Measurements from ENCODE around the gene SLC8A1.
A peak's percentile ranks its signal among the peaks of the same experiment; 100 is the strongest.

SLC8A1 gene

DNA sequence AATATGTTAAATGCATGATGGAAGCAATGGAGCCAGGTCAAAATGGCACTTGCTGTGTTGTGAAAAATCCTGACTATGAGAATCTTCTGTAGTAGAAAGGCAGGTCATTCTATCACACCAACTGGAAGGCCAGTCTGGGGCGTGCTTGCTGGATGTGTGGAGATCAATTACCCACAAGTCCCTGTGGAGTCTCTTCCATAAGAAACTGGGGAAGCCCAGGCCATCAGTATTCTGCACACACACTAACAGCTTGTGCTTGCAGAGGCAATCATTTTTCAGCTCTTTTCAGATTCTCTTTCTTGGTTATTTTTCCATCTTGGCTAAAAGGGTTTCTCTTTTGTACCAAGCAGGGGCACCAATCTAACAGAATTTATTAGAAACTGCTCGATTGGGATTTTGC, 190.8 kb downstream of the SLC8A1 start:
- no peak for DNase-seq

DNA sequence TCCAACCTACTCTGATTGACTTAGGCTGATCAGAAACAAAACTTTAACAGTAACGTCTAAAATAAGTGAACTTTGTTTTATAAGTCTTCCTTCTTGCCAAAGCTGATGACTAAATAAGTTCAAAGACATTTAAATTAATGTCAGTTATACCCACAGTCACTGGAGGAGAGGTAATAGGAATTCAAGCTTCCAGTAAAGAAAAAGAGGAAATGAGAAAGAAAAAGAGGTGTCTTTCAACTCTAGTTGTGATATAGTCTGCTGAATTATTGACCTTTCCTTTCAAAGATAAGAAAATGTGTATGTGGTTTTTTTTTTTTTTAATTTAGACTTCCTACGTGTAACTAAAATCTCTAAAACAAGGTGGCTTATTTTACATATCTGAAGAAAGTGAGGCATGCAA, 191.5 kb downstream of the SLC8A1 start:
- no peak for DNase-seq

DNA sequence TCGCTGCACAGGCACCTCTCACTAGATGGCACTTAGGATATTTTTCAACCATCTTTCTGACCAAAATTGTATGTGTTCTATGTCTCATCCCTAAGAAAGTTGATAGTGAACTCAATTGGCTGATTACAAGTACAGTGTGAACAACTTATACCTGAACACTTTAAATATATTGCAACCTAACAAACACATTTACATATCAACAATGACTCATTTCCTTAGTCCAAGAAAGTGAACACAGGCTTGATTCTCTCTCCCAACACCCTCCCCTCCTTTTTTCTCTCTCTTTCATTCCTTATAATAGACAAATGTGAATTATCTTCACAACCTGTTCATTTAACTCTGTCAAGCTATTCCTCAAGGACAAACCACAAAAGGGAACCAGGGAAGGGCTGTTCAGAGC, 192.0 kb downstream of the SLC8A1 start:
- DNase-seq = no peak

DNA sequence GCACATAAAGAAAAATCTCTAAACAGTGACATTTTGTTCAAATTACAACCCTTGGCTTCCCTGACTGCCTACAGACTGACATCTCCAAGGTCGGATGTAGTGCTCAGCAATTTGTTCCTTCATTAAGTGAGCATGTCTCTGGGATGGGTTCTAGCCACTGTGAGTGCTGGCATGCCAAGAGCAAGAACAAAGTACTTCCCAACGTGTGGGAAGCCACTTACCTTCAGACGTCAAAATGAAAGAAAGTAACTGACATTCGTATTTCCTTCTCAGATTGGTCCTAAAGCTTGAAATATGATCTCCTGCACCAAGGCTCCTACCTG, 193.8 kb downstream of the SLC8A1 start:
- no peak for DNase-seq

DNA sequence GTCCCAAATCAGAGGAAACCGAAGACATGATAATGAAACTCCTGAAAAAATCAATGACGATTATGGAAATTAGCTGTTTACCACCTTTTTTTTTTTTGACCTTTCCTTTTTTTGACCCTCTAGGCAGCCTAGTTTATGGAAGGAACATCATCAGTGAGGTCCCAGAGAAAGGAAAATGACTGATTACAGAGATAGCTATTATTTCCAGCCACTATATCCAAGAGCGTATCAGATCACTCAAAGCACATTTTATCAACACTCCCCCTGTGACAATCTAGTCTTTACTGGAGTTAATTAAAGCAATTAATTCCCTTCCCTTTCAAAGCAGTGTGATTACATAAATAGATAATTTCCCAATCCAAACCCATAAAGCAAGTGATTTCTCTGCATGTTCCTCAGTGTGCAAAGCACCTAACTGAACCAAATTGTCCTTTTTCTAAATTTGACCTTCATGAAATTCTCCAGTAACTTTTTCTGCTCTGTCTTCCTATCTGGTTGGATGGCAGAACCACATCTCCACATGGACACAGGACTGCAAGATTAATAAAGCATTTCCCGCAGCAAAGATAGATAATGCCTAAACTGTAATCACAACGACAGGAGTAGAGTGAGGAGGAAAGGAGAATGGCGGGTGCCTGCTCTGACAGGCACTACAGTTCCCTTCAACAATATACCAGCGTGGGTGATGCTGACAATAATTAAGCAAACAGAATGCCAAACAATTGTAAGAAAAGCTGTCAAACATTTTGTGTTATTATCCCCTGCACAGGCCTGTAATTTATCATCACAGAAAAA, 194.4 kb downstream of the SLC8A1 start:
- DNase-seq = no peak

DNA sequence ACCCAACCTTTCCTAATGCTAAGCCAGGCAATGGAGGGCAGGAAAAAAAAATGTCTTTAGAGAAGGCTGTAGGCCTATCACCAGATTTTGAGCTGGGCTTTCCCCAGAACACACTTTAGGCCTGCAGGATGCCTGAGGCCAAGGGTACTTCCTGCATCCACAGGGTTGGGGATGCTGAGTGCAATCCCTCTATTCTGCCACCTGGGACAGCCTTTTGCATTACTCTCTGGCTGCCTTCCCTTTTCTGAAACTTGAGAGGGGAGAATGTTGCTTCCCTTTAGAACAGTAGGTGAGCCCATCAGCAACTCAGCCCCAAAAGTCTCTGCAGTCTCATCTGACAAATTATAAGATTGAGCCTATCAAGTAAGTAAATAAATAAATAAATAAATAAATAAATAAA, 195.2 kb downstream of the SLC8A1 start:
- no peak for DNase-seq

DNA sequence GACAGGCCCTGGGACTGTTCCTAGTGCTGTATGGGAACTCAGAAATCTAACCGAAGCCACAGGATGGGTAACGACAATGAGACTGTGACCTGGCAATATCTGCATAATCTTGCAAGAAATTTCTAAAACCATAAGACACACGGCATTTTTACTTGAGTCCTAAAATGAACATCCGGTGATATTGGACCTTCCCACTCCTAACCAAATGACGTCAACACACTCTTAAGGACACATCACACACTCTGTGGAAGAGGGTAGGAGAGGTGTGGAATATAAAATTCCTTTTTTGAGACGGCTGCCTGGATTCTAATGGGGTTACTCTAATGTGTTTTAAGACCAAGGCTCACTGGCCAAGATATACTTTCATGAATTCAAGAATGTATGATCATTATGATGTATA, 195.9 kb downstream of the SLC8A1 start:
- no peak for DNase-seq

DNA sequence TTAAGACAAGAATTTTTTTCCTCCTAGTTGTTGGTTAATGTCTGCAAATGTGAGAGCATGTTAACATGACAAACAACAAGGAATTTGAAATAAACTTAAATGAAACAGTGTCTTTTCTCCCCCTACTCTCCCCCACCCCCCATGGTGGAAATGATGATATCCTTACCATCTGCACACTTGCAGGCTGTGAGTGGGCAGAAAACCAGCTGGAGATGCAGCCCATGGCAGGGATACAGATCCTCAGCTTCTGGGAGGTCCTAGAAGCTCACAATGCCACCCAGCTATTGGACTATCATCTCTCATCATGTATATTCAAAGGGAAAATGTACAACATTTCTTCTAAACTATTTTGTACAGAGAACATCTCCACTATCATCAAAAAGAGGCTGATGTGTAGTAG, 196.8 kb downstream of the SLC8A1 start:
- no peak for DNase-seq

DNA sequence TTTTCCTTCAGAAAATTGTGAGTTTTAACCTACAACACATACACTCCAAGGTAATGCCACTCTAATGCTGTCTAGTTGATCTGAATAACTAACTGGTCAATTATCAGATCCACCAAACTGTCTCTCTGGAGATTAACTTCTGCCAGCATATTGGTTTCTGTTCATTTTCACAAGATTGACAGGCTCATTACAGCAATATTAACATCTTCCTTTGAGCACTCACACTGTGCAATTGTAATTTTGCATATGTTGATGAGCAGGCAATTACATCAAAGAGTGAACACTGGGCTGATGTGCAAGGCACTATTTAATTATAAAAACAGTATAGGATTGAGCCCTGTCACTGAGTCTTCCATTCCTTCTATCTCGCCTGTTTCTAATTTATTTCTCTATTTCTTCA, 197.3 kb downstream of the SLC8A1 start:
- no peak for DNase-seq

DNA sequence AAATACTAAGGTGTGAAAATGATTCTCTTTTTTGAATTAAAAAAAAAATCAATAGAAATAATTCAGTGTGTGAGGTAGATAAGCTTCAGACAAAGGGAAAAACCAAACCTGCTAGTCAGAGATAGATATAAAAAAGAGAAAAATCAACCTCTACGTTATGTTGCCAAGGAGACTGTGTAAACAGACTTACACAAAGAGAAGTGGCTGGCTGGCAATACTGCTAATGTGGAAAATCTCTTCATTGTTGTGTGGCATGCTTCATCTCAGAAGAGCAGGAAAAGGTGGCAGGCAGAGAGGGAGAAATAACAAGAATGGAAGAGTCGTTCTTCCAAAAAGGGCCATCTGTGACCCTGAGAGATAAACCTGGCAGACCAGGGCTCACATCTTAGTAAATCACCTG, 200.8 kb downstream of the SLC8A1 start:
- peak; percentile 4 for DNase-seq

DNA sequence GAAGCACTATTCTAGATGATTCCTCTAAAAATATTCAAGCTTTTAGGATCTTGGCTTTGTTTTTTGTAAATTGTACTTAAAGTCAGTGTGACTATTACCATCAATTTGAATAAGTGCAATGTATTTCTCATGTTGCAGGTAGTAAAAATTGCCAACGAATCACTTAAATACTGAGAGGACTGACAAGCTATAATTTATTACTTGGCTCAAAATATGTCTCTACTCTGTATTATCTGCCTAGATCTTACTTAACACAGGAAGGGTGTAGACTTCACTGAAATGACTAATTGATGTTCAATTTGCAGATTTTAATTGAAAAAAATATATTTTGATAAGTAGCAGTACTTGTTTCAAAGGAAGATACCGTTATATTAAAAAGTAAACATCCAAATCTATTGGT, 202.3 kb downstream of the SLC8A1 start:
- no peak for DNase-seq

DNA sequence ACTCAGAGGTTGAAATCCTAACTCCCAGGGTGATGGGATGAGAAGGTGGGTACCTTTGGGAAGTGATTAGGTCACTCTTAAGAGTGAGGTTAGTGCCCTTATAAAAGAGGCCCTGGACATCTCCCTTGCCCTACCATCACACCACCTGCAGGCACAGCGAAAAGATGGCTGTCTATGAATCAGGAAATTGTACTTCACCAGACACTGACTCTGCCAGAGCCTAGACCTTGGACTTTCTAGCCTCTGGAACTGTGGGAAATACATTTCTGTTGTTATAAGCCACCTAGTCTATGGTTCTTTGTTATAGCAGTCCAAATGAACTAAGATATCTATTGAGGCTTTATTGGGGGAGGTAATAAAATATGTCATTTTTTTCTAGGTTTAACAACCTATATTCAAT, 203.6 kb downstream of the SLC8A1 start:
- no peak for DNase-seq

DNA sequence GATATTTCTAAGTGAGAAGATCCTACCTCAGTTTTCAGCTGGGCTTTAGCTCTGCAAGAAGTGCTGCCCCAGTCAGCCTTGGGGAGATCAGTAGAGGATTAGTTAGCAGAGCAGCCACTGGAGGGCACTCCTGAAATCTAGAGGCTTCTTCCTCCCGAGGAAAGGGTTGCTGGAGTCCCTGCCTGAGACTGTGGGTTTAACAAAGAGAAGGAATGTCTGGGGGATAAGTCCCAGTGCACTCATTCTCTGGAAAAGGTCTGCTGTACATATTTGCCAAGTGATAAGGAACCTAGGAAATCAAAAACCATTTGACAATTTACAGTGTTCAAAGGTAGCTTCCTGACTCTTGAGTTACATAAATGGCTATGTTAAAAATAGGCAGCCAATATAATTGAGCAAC, 207.2 kb downstream of the SLC8A1 start:
- DNase-seq = peak; percentile 37

DNA sequence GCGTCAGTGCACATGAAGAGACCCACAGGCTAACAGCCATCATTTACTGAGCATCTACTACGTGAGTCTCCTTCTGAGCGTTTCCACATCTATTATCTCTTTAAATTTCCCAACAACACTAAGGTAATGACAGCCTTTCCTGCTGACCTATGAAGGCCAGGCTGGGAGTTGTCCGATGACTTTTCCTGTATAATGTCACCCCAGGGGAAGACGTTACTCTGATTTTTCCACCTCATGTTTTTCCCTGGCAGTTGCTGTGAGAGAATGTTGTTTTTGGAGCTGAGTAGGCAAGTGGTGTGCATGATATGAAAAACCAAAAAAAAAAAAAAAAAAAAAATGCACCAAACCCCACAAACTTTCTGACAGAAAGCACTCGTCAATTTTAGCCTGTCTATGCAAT, 207.6 kb downstream of the SLC8A1 start:
- DNase-seq = no peak

DNA sequence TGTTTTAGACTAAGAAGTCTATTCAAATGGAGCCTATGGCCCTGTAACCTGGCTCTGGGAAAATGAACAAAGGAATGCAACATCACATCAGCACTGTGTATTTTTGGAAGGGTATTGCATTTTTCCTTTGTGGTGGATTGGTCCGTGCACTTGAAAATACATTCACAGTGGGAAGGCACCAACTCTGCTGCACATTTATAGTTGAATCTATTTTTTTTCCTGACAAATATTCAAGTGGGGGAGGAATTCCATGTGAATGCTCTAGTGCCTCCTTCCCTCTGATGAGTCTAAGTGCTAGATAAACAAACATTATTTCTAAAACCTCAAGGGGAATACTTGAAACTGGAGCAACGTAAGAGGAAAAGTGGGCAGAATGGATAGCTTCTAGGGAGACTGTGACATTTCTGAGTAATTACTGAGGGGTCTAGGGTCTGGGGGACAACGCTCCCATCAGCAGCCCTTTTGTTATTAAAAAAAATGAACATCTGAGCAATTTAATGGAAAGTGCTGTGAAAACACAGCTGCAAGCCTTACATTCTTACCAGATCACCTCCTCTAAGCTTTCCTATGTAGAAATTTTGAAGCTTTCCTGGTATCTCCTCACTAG, 208.2 kb downstream of the SLC8A1 start:
- no peak for DNase-seq

DNA sequence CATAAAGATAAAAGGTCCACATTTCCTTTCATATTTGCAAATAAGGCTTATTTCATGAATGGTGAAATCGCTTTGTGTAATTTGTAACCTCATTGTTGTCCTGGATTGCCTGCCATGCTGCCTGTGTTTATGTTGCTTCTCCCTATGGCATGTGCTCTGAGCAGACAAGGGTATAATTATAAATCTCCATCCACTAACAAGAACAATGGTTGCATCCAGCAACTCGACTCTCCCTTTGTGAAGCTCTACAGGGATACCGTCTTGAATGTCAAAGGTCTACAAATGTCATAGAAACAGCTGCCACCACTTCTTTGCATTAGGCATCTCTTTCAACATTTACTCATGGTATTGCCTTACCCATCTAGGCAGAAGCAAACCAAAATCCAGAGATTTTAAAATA, 209.6 kb downstream of the SLC8A1 start:
- no peak for DNase-seq

DNA sequence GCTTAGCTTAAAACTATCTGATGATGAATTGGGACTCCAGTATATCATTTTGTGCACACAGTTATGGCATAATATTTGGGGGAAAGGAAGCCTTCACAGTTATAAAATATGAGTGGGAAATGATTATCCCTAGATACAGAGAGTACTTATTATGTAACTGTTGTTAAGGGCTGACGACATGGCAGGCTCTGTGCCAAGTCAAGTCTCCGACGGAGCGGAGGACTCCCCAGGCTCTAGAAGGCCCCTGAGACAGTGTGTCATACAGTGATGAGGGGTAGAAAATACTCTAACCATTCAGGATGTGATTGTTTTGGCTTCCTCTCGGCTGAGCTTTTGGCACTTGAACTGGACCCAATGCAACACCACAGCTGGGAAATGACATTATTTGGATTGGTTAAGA, 211.8 kb downstream of the SLC8A1 start:
- peak; percentile 82 for DNase-seq

DNA sequence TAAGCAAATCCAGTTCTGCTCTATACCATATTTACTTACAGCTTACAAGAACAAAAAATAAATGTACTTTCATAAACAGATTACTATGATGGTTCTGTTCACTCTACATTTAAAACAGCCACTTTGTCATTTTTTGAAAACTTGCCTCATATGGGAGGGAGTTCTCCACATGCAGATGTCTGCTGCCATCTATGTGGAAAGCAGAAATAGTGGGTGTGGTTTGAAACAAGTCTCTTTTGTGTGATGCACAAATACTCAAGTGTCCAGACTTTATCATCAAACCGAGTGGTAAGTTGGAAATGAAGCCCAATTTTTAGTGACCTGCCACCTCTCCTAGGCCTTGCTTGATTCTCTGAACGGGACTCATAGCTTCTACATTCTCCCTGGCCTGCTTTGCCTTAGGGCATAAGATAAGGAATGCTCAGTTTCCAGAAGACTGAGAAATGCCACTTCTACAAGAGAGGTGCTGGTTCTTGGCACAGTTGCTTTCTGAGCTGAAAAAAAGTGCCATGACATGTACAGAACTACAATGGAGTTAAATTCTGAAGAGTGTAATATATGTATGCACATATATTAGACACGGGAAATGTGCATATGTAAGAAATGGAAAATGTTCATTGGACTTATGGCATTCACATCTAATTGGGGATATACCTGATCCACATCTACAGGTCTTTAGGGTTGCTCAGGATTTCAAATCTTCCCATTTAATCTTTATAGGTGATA, 221.0 kb downstream of the SLC8A1 start:
- DNase-seq = no peak

DNA sequence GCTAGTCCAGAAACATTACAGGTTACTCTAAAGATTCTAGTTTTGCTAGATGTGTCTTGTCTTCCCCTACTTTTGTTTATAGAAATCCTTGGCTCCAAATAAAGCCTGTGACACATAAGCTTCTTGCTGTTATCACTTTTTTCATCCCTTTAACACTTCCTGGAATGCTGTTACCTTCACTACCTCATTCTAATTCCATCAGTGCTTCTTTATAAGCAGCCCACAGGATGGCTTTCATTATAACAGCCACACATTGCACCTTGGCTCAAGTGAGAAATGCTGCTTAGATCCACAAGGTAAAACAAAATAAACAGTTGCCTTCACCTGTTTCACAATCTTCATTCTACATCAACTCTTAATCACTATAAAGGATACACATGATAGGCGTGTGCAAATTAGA, 221.7 kb downstream of the SLC8A1 start:
- DNase-seq = no peak

DNA sequence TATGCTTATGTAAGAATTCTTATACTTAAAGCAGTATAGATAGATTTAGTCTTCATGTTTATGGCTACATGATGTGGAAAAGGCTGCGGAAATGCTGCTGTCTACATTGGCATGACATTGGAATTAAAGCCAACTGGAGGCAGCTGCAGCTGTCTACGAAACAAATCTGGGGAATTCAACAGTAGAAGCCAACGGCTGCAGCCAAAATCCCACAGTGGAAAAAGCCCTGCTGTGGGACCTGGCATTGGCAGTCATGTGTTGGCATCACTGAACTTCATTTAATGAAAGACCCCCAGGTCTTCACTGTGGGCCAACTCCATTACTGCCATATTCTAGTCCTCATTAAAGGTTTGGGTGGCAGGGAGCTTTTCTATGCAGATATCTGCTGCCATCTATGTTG, 223.6 kb downstream of the SLC8A1 start:
- peak; percentile 90 for DNase-seq

DNA sequence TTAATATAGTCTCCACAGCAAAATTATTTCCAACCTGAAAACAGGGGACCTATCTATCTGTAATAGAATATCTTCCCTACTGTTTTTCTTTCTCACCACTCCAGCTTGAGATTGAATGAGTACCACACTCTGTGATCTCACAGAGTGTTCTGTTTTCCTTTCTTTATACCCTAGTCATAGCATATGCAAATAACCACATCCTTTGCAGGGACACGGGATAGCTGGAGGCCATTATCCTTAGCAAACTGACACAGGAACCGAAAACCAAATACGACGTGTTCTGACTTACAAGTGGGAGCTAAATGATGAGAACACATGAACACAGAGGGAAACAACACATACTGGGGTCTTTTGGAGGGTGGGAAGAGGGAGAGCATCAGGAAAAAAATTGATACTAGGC, 224.7 kb downstream of the SLC8A1 start:
- no peak for DNase-seq

DNA sequence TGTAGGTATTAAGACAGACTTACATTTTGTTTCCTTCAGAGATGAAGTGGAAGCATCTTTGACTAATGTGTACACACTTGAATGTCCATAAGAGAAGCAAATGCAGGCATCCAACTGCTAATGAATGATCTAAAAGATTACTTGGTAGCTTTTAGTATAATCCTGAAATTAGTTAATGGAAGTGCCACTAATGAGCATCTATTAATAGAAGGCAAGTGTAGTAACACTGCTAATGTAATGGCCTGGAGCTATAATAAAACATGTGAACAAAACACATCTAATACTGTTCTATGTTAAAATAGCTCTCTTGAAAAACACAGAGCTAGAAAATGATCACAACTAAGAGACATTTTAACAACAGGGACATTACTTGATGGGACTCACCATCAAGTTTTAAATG, 225.3 kb downstream of the SLC8A1 start:
- DNase-seq = no peak

DNA sequence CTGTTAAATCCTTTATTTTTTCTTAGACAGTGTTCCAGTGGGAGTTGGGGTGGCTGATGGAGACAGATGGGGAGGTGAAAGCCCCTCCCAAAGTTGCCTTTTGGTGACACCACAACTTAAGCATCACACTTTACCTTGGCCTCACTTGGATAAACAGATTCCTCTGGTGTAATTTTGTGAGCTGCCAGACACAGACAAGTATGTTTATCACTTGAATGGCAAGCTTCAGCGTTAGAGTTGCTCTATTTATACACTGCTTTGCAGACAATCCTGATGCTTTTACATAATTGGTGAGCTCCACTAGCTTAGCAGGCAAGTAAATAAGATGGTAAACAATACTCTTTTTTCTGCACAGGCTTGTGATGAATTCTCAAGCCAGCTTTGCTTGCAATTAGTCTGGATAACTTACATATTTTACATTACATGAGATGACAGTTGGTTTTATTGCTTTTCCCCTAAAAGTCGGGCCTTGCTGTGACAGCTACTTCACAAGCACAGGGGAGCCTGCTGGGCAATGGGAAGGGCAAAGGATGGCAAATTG, 226.2 kb downstream of the SLC8A1 start:
- DNase-seq = no peak

DNA sequence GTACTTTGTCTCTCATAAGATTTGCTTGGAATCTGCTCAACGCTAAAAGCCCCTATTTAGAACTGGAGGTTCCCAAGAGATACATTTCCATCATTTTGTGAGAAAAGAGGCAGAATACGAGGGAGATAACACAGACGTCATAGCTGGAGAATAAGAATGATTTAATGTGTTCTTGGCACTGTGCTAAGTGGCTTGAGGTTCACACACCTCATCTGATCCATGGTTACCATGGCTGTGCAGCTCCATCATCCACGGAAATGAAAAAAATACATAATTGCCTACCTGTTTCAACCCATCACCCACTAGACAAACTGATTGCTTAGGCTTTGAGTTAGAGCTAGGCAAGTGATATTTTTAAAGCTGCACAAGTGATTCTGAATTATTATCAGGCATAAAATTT, 227.6 kb downstream of the SLC8A1 start:
- no peak for DNase-seq
